HFF-Myc (cell line): ENCODE data around the gene RCAN2.

Experiments
- DNase-seq: peaks from one replicate; pipeline ENCODE4 v3.0.0-alpha.2; 2011; ENCODE audit warnings: low read depth; ENCODE audit errors: extremely low read depth
- H3K4me3 ChIP-seq: replicated peaks from 2 replicates; pipeline ENCODE4 v1.5.1; 2011; ENCODE audit warnings: low read depth, mild to moderate bottlenecking, control low read depth, low read length
- TF ChIP-seq, protein P1 (sequence below): IDR thresholded peaks from 2 replicates; pipeline ENCODE4 v1.5.1; 2012; ENCODE audit warnings: mild to moderate bottlenecking, low read depth, low read length, control low read depth; ENCODE audit errors: missing control alignments

Gene RCAN2

GRCh38 chr6:46331461-46331860 is 159.8 kb downstream of the RCAN2 start:
- TF ChIP-seq, protein P1, sequence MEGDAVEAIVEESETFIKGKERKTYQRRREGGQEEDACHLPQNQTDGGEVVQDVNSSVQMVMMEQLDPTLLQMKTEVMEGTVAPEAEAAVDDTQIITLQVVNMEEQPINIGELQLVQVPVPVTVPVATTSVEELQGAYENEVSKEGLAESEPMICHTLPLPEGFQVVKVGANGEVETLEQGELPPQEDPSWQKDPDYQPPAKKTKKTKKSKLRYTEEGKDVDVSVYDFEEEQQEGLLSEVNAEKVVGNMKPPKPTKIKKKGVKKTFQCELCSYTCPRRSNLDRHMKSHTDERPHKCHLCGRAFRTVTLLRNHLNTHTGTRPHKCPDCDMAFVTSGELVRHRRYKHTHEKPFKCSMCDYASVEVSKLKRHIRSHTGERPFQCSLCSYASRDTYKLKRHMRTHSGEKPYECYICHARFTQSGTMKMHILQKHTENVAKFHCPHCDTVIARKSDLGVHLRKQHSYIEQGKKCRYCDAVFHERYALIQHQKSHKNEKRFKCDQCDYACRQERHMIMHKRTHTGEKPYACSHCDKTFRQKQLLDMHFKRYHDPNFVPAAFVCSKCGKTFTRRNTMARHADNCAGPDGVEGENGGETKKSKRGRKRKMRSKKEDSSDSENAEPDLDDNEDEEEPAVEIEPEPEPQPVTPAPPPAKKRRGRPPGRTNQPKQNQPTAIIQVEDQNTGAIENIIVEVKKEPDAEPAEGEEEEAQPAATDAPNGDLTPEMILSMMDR: no peak
- no peak for DNase-seq
- H3K4me3 ChIP-seq: no peak overlapping the region

DNA sequence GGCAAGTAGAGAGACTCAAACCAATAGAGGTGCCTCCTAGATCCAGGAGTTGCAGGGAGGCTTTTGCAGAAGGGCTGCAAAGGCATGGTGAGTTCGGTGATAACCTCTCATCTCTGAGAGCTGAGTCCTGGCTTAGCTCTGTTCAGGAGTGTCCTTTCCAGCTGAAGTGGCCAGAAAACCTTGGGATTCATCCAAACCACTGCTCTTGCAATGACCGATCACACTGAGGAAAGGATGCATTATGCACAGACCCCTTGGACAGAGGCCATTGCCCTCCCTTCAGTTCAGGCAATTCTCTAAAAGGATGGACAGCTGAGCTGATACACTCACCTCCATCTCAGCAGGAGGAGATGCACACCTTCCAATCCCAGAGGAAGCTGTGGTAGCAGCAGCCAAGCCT is 161.7 kb downstream of the RCAN2 start:
- no peak for DNase-seq
- TF ChIP-seq, protein P1: no peak
- no peak overlapping the region for H3K4me3 ChIP-seq

DNA sequence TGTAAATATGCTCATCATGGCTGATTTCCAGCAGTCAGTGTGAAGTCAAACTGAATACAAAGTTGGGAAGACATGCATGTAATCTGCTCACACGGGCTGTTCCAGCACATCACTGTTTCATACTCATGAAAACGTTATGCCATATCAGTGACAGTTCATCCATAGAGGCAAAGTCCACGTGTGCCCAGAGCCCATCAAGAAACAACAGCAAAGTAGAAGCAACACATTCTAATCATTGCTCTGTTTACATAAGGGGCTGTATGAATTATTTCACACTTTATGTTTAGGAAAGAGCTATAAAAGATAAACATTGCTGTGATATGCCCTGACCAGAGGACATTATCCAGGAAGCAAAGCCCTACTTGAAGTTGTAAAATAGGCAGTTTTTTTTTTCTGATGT is 163.5 kb downstream of the RCAN2 start:
- TF ChIP-seq, protein P1: no peak
- H3K4me3 ChIP-seq: no peak overlapping the region
- no peak for DNase-seq

DNA sequence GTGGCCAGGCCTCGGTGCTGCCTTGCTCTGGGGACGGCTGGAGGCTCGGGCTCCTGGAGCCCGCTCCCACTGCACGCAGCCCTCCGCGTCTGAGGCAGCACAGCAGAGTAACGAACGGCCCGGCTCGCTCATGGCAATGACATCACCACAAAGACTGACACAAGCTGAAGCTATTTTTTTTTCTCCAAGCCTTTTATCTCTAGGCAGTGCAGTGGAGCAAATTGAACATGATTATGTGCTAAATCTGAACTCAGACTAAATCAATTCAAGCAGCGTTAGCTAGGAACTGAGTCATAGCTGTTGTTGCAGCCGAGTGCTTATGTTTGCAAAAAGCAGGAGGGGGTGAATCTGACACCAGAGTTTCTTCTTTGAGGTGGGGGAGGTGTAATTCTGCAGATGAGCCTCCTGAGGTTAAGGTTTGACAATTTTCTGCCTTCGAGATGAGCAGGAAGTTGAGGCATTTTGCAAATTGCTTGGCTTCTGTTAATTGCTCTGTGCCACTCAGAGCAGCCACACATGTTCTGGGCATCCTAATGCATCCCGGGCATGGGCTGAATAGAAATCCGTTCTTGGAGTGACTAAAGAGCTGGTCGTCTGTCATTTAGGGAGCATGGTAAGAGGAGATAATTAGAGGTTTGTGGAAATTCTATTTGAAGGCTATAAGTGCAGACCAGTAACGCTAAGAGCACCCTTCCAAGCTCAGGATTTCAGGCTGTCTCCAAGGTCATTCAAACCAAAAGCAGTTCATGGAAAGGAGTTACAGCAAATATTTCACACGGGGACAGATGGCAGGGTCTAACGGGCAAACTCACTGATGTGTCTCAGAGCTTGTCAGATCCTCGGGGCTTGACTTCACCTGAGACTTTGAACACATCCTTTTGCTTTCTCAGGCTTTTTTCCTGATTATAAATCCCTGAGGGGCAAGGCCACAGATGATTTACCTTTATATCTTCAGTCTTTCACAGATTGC is 165.4 kb downstream of the RCAN2 start:
- TF ChIP-seq, protein P1: no peak
- peak overlapping the region; percentile 28 for H3K4me3 ChIP-seq
- DNase-seq: peak; percentile 61

- TF ChIP-seq, protein P1: no peak
- no peak for DNase-seq
- no peak overlapping the region for H3K4me3 ChIP-seq
Measured at GRCh38 chr6:46324706-46325105, 166.5 kb downstream of the RCAN2 start.

DNA sequence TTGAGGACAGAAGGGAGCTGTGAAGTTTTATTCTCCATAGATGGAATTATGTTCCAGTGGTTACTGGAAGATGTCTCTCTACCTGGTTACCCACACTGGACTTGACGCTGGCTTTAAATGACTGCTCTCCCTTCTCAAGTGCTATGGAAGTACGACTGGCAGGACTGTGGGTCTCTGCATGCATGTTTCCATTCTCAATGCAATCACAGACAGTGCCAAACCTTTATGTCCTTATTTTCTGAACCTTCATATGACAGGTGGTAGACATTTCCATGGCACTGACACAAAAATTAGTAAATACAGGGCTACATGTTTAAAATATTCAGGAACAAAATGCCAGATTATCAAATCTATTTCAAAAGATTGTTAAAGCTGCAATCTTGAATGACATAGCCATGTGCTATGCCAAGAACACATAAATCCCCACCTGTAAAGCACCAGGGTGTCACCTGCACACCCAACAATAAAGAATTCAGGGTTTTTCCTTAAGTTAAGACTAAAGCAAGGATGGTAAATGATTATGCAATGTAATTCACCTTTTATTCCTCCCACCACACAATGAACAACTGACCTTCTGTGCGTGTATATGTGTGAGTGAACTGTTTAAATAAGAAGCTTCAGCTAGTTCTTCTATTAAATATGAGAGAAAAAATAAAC is 167.2 kb downstream of the RCAN2 start:
- DNase-seq: no peak
- TF ChIP-seq, protein P1: no peak
- H3K4me3 ChIP-seq: no peak overlapping the region
